Stimulated activated CD4-positive, alpha-beta T cell treated with anti-CD3 and anti-CD28 coated beads, Interleukin-15, amount 100 ng/mL, for 1 hour (primary cell): ENCODE measurements around the gene UNC5CL.

Experiments used
- DNase-seq, 2 donors: peaks; one replicate each; pipeline ENCODE4 v3.0.0-alpha.2; 2020; ENCODE audit warnings: low read depth in 1 of 2, low spot score in 1 of 2

UNC5CL gene

DNA sequence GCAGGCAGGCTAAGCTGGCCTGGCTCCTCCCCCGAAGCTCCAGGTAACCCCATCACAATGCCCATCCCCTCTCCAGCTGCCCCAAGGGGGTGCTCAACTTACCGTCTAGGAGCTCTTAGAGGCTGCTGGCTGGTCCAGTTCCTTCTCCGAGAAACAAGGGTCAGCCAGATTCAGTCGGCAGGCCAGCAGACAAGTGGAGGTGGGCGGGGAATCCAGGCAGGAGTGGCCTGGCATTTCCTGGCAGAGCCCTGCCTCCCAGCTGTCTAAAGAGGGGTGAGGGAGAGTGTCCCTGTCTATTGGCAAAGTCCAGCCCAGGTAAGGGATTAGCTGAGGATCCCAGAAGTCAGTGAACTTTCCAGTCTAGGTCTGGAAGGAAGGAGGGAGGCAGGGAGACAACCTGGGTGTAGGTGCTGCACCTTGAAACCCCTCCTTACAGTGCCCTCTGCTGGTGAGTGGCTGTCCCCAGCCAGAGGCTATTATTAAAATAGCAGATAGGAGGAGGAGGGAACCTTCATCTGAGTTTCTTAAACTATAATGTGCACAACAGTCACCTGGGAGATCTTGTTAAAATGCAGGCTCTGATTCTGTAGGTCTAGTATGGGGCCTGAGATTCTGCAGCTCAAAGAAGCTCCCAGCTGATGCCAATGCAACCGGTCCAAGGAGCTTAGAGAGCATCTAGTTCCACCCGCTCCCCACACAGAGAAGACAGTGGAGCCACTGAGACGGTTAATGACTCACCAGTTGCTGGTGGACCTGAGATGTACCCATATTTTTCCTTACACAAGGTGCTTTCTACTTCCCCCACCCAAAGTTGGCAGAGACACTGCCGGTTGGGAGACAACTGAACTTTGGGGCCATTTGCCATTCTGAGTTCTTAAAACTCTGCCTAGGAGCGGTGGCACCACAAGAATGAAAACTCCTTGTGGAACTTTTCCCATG is at the start of gene UNC5CL:
UNC5CL (minus strand) TSS at position 162 of the 939 bp plus-strand sequence. CDS start 4,147 bp downstream, outside the sequence.
- DNase-seq: peak; percentile 12 to 27

- no peak for DNase-seq
Observed at GRCh38 chr6:41088451-41088850, 49.4 kb upstream of the UNC5CL start.

- no peak for DNase-seq
Observed at GRCh38 chr6:41085182-41085581, 46.2 kb upstream of the UNC5CL start.

DNA sequence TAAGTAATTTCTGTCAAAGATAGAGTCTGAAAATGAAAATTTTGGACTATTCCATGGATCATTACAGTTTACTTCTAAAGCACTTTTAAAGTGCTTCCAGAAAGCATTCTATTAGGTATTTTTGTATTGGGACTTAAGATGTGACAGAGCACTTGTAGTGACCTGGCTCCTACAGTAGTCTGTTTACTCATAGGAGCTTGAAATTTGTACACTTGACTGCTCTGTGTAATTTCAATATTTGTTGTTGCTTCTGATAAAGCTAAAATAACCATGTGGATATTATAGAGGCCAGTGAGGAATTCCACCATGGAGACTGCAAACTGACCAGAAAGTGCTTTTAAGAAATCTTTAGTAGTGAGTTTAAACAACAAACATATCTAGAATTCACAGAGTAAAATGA is 44.1 kb upstream of the UNC5CL start:
- no peak for DNase-seq

GRCh38 chr6:41080621-41081020 is 41.6 kb upstream of the UNC5CL start:
- no peak for DNase-seq

GRCh38 chr6:41079080-41079479 is 40.1 kb upstream of the UNC5CL start:
- no peak for DNase-seq

- no peak for DNase-seq
Observed at GRCh38 chr6:41078101-41078500, 39.1 kb upstream of the UNC5CL start.

GRCh38 chr6:41077536-41077935 is 38.5 kb upstream of the UNC5CL start:
- no peak for DNase-seq

DNA sequence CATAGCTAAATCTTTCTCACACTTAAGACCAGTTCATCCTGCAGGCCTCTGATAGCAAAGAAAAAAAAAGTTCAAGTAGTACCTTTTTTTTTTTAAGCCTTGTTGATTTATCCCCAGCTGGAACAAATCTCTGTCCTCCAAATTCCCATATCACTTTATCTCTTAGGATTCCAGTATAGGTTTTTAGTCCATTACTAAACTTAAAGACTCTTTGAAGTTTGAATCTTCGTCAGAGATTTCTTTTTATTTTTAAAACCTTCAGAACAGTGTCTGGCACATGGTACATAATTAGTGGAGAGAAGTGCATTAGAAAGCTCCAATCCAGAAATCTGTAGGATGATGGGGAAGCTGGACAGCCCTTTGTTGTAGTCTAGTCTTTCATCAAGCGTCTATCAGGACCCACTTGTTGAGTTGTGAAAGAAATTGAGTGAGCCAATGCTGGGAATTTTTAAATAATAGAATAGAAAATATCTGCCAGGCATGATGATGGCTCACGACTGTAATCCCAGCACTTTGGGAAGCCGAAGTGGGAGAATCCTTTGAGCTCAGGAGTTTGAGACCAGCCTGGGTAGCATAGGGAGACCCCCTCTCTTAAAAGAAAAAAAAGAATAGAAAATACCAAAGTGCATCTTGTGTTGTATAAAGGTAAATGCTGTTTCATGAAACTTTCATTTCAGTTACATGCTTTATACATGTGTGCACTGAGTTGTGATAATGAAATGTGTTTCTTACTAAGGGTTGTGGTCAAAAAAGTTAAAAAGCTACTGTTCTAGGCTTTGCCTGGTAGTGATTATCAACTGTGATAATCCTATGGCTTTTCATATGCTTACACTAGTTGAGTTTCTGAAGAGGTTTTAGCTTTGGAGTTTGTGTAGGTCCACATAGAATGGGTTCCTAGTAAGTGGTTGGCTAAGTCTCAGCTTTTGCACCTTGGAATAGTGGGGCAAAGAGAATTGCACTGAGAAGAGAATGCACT is 36.9 kb upstream of the UNC5CL start:
- no peak for DNase-seq

GRCh38 chr6:41074692-41075436 is 35.8 kb upstream of the UNC5CL start:
- DNase-seq: no peak

GRCh38 chr6:41073968-41074691 is 35.1 kb upstream of the UNC5CL start:
- DNase-seq: no peak

GRCh38 chr6:41073203-41073967 is 34.4 kb upstream of the UNC5CL start:
- peak; percentile 63 to 69 for DNase-seq

- DNase-seq: peak in 1 of 2 donors; percentile 99
Observed at GRCh38 chr6:41072836-41073202, 33.8 kb upstream of the UNC5CL start, which contains the start of gene NFYA. NFYA (plus strand) TSS chr6:41072974; CDS start chr6:41079090, 6,116 bp downstream.

DNA sequence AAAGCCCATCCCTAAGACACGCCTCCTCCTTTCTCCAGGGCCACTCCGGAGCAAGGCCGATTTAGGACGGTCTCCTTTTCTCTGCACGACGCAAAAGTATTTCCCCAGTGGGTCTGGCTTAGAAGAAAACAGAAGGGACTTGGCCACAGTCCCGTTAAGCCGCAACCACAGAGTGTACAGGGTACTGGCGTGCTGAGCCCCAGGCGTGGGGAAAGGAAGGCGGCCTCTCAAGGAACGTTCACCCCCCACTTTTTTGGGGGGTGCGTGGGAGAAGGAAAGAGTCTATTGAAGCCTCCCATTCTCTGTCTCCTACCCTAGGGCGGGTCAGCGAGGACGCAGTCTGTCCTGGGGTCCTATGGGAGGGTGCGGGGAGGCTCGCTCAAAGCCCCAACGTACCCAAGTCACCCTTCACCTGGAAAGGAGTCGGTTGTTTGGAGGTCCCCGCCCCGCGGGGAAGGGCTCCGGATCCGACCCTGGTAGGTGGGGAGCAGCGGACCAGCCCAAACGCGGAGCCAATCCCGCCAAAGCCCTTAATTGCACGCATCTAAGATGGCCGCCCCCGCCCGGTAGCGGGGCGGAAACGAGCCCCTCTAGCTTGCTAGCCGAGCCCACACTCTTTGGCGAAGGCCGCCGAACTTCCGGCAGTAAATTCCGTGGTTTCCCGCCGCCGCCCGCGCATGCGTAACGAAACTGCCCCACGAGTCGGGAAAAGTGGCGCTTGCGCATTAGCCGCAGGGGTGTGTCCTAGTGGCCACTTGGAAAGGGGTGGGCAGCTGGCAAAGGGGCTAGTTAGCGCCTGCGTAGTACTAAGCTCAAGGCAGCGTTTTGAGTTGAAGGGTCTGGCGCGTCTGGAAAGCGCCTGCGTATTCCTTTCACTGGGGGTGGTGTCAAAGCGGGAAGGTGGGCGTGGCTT is 33.2 kb upstream of the UNC5CL start, which contains the start of gene OARD1:
OARD1 (minus strand) TSS at position 434 of the 913 bp plus-strand sequence. CDS start 722 bp downstream, outside the sequence.
- peak; percentile 99 to 100 for DNase-seq

- peak in 1 of 2 donors; percentile 50 for DNase-seq
Observed at GRCh38 chr6:41071501-41071922, 32.5 kb upstream of the UNC5CL start.

DNA sequence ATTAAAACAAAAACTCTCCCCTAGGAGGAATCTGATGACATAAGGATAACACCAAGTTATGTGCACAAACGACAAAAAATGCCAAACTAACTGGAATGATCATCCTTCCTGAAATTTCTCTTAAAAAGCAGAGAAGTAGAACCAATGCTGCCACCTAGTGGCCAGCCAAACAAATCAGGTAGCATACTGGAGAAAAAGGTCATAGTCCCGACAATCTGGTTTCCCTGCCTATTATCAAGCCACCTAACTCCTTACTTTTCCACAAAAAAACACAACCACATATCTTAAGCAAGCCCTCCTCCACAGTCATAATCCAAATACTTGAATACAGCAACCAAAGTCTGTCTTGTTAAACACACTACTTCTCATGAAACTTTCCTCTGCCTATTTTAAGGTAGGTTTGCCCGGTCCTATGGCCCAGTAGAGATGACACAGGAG is 27.9 kb upstream of the UNC5CL start:
- DNase-seq: peak; percentile 22 to 31

DNA sequence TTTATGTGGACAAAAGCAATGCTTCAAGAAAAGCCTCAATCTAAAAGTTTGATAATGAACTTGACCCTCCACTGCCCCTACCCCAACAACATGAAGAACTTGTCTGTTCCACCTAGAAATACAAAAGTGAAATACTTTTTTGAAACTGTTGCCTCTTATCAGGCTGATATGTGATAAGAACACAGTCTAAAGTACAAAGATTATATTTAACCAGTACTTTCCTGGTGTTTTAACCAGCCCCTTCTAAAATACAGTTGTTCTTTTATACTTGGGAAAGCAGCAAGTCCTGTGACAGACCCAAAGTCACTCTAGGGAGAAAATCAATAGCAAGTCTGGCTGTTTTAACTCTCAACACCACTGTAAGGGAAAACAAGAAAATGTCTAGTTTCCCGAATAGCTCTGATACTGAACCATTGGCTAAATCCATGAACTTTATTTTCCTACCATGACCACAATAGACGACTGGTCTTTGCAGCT is 26.6 kb upstream of the UNC5CL start:
- no peak for DNase-seq

DNA sequence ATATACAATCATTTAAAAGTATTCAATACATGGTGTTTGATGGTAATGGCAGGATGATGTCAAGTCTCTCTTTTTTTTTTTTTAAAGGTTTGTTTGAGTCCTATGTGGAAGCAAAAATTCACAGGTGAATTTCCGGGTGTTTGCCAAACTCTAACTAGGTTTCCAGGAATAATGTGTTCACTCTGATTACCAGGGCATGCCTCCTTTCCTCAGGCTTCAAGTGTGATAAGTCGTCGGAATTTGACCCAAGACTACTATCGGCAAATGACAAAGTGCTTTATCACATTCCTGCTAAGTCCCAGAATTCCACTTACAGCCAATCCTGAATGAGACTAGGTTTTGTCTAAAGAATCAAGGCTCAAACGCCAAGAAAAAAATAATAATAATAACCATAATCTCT is 25.8 kb upstream of the UNC5CL start:
- DNase-seq: no peak
